ENCODE results near the gene MBNL2. TPM values are rescaled to one million over a fixed set of nuclear protein-coding genes. Genes with fewer than 3 reads are reported as not detected.

Gene MBNL2
- total and polyA plus RNA-seq, 2 of the 13 experiments (the other 11 are each of a cell fraction or from before 2014, with no cell fraction given) = 30.8 to 59.0 TPM

GRCh38 chr13:97426695-97427094 is 204.6 kb downstream of the MBNL2 start (continued):
- TF ChIP-seq CREM (IDR thresholded peaks at IDR 0.05) (no peak), CREM (CRISPR knock-in tag; IDR thresholded peaks at IDR 0.05) (no peak), GATAD2A (CRISPR knock-in tag; IDR thresholded peaks at IDR 0.05) (0 out of 2 replicates have a peak, but pooled peaks have one; percentile 13), KAT8 (CRISPR knock-in tag; IDR thresholded peaks at IDR 0.05) (no peak), CEBPG (CRISPR knock-in tag; IDR thresholded peaks at IDR 0.05) (0 out of 2 replicates have a peak, but pooled peaks have one; percentile 12), CEBPB (IDR thresholded peaks at IDR 0.05; ENCODE audit: borderline replicate concordance, low read depth, low read length) (0 out of 2 replicates have a peak, but pooled peaks have one; percentile 23), ZNF674 (CRISPR knock-in tag; IDR thresholded peaks at IDR 0.05; ENCODE audit: low read depth) (no peak)
- TF ChIP-seq, protein P1, sequence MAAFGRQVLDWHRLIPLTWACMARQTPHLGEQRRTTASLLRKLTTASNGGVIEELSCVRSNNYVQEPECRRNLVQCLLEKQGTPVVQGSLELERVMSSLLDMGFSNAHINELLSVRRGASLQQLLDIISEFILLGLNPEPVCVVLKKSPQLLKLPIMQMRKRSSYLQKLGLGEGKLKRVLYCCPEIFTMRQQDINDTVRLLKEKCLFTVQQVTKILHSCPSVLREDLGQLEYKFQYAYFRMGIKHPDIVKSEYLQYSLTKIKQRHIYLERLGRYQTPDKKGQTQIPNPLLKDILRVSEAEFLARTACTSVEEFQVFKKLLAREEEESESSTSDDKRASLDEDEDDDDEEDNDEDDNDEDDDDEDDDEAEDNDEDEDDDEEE (CRISPR knock-in tag; IDR thresholded peaks at IDR 0.05) = no peak
- TF ChIP-seq, protein P2, sequence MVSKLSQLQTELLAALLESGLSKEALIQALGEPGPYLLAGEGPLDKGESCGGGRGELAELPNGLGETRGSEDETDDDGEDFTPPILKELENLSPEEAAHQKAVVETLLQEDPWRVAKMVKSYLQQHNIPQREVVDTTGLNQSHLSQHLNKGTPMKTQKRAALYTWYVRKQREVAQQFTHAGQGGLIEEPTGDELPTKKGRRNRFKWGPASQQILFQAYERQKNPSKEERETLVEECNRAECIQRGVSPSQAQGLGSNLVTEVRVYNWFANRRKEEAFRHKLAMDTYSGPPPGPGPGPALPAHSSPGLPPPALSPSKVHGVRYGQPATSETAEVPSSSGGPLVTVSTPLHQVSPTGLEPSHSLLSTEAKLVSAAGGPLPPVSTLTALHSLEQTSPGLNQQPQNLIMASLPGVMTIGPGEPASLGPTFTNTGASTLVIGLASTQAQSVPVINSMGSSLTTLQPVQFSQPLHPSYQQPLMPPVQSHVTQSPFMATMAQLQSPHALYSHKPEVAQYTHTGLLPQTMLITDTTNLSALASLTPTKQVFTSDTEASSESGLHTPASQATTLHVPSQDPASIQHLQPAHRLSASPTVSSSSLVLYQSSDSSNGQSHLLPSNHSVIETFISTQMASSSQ (IDR thresholded peaks at IDR 0.05; ENCODE audit: low read depth) = peak; percentile 53; the same call in 1 of the 2 replicates
- TF ChIP-seq, protein P2 (CRISPR knock-in tag; IDR thresholded peaks at IDR 0.05; ENCODE audit: borderline replicate concordance) = peak; percentile 32; the same call in 1 of the 2 replicates
